IMR-90 (cell line): ENCODE data around the gene UBE2E2. TPM values are rescaled to one million over a fixed set of nuclear protein-coding genes. Genes with fewer than 3 reads are reported as not detected.

Source experiments
- ATAC-seq: fragments of 200-7000 bp; cut with Tn5 transposase; 2 replicates; pipeline ENCODE4 v1.9.1; 2020; ENCODE audit warnings: low read depth, mild to moderate bottlenecking, moderate library complexity
- BruUV-seq: library from RNA; stranded (reverse); fragments of 400-500 nt; replicated peaks from 2 replicates; lab custom pipeline; 2021; lab: Mats Ljungman, UMichigan
- CTCF ChIA-PET: fragments of 300-600 bp; formaldehyde crosslinking; extraction: SDS; loops from one replicate; lab custom pipeline; 2021; ENCODE audit warnings: antibody characterized with exemption; lab: Yijun Ruan, JAX
- POLR2A ChIA-PET: fragments of 300-600 bp; sonication (Branson Sonifier 250); formaldehyde crosslinking; loops from one replicate; lab custom pipeline; 2022; ENCODE audit warnings: antibody characterized with exemption; ENCODE audit not compliant: unreplicated experiment; lab: Charles Lee
- DNase-seq: peaks from one replicate; pipeline ENCODE4 v3.0.0; 2013
- H2AFZ ChIP-seq: replicated peaks from 2 replicates; pipeline ENCODE3; 2013; ENCODE audit warnings: low read length, mild to moderate bottlenecking; ENCODE audit not compliant: poor library complexity
- H2AK5ac ChIP-seq: 2 replicates; pipeline ENCODE4 v1.6.1; 2013; ENCODE audit warnings: low read depth, low read length, inconsistent platforms
- H2AK9ac ChIP-seq: replicated peaks from 2 replicates; pipeline ENCODE3; 2013; ENCODE audit warnings: mild to moderate bottlenecking, low read depth, low read length, moderate library complexity; ENCODE audit not compliant: poor library complexity
- H2BK120ac ChIP-seq: 2 replicates; pipeline ENCODE4 v1.6.1; 2013; ENCODE audit warnings: low read depth, low read length, inconsistent platforms
- H2BK15ac ChIP-seq: 3 replicates; pipeline ENCODE4 v1.6.1; 2013; ENCODE audit warnings: low read depth, low read length, inconsistent platforms
- H2BK20ac ChIP-seq: 2 replicates; pipeline ENCODE4 v1.6.1; 2013; ENCODE audit warnings: low read depth, mild to moderate bottlenecking, inconsistent platforms, low read length, moderate library complexity
- H2BK5ac ChIP-seq: 2 replicates; pipeline ENCODE4 v1.6.1; 2013; ENCODE audit warnings: mild to moderate bottlenecking, low read depth, low read length, inconsistent platforms; ENCODE audit not compliant: poor library complexity, severe bottlenecking
- H3K14ac ChIP-seq: replicated peaks from 2 replicates; pipeline ENCODE4 v1.6.1; 2013; ENCODE audit warnings: low read depth, low read length, inconsistent platforms
- H3K18ac ChIP-seq: 2 replicates; pipeline ENCODE4 v1.6.1; 2013; ENCODE audit warnings: low read depth, low read length, control low read depth
- H3K23ac ChIP-seq: 2 replicates; pipeline ENCODE4 v1.6.1; 2013; ENCODE audit warnings: low read depth, low read length, inconsistent platforms
- H3K27ac ChIP-seq: 2 replicates; pipeline ENCODE4 v1.5.1; 2013; ENCODE audit warnings: mild to moderate bottlenecking, control low read depth, low read length; ENCODE audit not compliant: insufficient read depth
- H3K27me3 ChIP-seq: 2 replicates; pipeline ENCODE4 v1.6.1; 2013; ENCODE audit warnings: low read length; ENCODE audit not compliant: control insufficient read depth, insufficient read depth
- H3K36me3 ChIP-seq: 2 replicates; pipeline ENCODE4 v1.6.1; 2013; ENCODE audit warnings: low read length, mixed read lengths; ENCODE audit not compliant: control insufficient read depth, insufficient read depth
- H3K4ac ChIP-seq: 2 replicates; pipeline ENCODE4 v1.6.1; 2013; ENCODE audit warnings: low read depth, low read length, inconsistent platforms
- H3K4me1 ChIP-seq: 2 replicates; pipeline ENCODE4 v1.6.1; 2013; ENCODE audit warnings: low read length, mixed read lengths; ENCODE audit not compliant: control insufficient read depth, insufficient read depth
- H3K4me2 ChIP-seq: 2 replicates; pipeline ENCODE4 v1.6.1; 2013; ENCODE audit warnings: low read depth, mild to moderate bottlenecking, control low read depth, low read length, moderate library complexity
- H3K4me3 ChIP-seq: 2 replicates; pipeline ENCODE4 v1.5.1; 2013; ENCODE audit warnings: low read depth, mild to moderate bottlenecking, control low read depth, low read length, moderate library complexity; ENCODE audit not compliant: insufficient read depth
- H3K56ac ChIP-seq: 2 replicates; pipeline ENCODE4 v1.6.1; 2013; ENCODE audit warnings: low read length, inconsistent platforms; ENCODE audit not compliant: insufficient read depth; ENCODE audit errors: extremely low read depth
- H3K79me1 ChIP-seq, 2 experiments: 2 replicates each; pipeline ENCODE4 v1.6.1; 2013; ENCODE audit warnings: low read length in 2 of 2, inconsistent platforms in 1 of 2, low read depth in 1 of 2
- H3K9ac ChIP-seq: 2 replicates; pipeline ENCODE4 v1.6.1; 2013; ENCODE audit warnings: low read depth, low read length, control low read depth
- H3K9me1 ChIP-seq: 2 replicates; pipeline ENCODE4 v1.6.1; 2013; ENCODE audit warnings: low read length, inconsistent platforms; ENCODE audit not compliant: insufficient read depth
- H3K9me3 ChIP-seq: 2 replicates; pipeline ENCODE4 v1.6.1; 2013; ENCODE audit warnings: low read length; ENCODE audit not compliant: control insufficient read depth, insufficient read depth
- H4K20me1 ChIP-seq: 2 replicates; pipeline ENCODE4 v1.6.1; 2013; ENCODE audit warnings: low read length, inconsistent platforms; ENCODE audit not compliant: insufficient read depth
- H4K5ac ChIP-seq: 2 replicates; pipeline ENCODE4 v1.6.1; 2013; ENCODE audit warnings: mild to moderate bottlenecking, low read depth, low read length, control low read depth
- H4K8ac ChIP-seq, 2 experiments: 2 replicates each; pipeline ENCODE4 v1.6.1; 2013; ENCODE audit warnings: low read depth in 2 of 2, low read length in 2 of 2, control low read depth in 1 of 2, inconsistent platforms in 1 of 2
- H4K91ac ChIP-seq: 2 replicates; pipeline ENCODE4 v1.6.1; 2013; ENCODE audit warnings: low read depth, low read length, inconsistent platforms; ENCODE audit not compliant: insufficient read depth
- CEBPB ChIP-seq: IDR thresholded peaks from 2 replicates; pipeline ENCODE4 v1.6.1; 2012; ENCODE audit warnings: low read depth, low read length, improper control_type of control experiment
- FOS ChIP-seq: fragments of 150-350 bp; IDR thresholded peaks from 2 replicates; pipeline ENCODE4 v1.6.1; 2016; ENCODE audit warnings: low read depth, low read length
- NFE2L2 ChIP-seq: fragments of 150-350 bp; IDR thresholded peaks from 2 replicates; pipeline ENCODE4 v1.6.1; 2016; ENCODE audit warnings: low read depth, mild to moderate bottlenecking, low read length
- POLR2A ChIP-seq: IDR thresholded peaks from 2 replicates; pipeline ENCODE4 v1.6.1; 2012; ENCODE audit warnings: mild to moderate bottlenecking, low read depth, low read length
- RFX5 ChIP-seq: IDR thresholded peaks from 2 replicates; pipeline ENCODE4 v1.8.0; 2012; ENCODE audit warnings: low read depth, mild to moderate bottlenecking, low read length, moderate library complexity
- USF2 ChIP-seq: fragments of 150-350 bp; IDR thresholded peaks from 2 replicates; pipeline ENCODE4 v1.6.1; 2017; ENCODE audit warnings: mild to moderate bottlenecking, antibody characterized with exemption, low read length, low read depth
- WGBS, 2 experiments: methylation state at CpG; one replicate each; pipeline versions ENCODE4 v1.1.5 to v1.1.7; 2013; ENCODE audit warnings: missing lambda C conversion rate in 2 of 2; ENCODE audit not compliant: insufficient read length in 1 of 2; ENCODE audit errors: extremely low coverage in 2 of 2; 5-methylcytosine and 5-hydroxymethylcytosine counted together
- dilution Hi-C: fragments of 300-500 bp; cut with HindIII; formaldehyde crosslinking; loops from one replicate; pipeline ENCODE4 v1.14.3; 2018; ENCODE audit warnings: low sequenced_read_pairs; ENCODE audit not compliant: unreplicated experiment
- in situ Hi-C: fragments of 300-500 bp; cut with MboI; formaldehyde crosslinking; loops from 3 replicates; pipeline ENCODE4 v1.14.3; 2019; ENCODE audit warnings: low sequenced_read_pairs, inconsistent platforms, mixed read lengths
- intact Hi-C: fragments of 100-400 bp; cut with micrococcal nuclease; formaldehyde crosslinking; loops from 2 replicates; pipeline ENCODE4 v1.10.0; 2022
- polyA plus RNA-seq, 3 experiments: library from polyadenylated mRNA; depleted of rRNA; stranded (reverse); fragments of >200 nt; gene quantifications; 2 replicates each; pipeline ENCODE4 v1.2.3, GENCODE V29; 2012; ENCODE audit warnings: low replicate concordance in 1 of 3
- total RNA-seq: library from RNA; depleted of rRNA; stranded (reverse); fragments of >200 nt; gene quantifications from 2 replicates; pipeline ENCODE4 v1.2.3, GENCODE V29; 2012

The UBE2E2 gene
- total and polyA plus RNA-seq, 2 of the 4 experiments (the other 2 are of a cell fraction), result 18.6 to 32.7 TPM

GRCh38 chr3:23583980-23584740 is 381.0 kb downstream of the UBE2E2 start:
- ATAC-seq, result no peak
- H3K9ac ChIP-seq, result no peak overlapping the region
- DNase-seq, result no peak
- no peaks in the 10 kb centered on the region for H3K27me3 ChIP-seq
- no peak overlapping the region for H4K91ac ChIP-seq
- no peak overlapping the region for H2BK120ac ChIP-seq
- no peaks in the 10 kb centered on the region for H3K9me3 ChIP-seq
- H3K79me1 ChIP-seq, result peaks cover 0 to 3% of the 10 kb centered on the region in 2 experiments; a peak in 1 of 4 replicates
- no peak overlapping the region for H3K4me3 ChIP-seq
- H3K4me1 ChIP-seq, result peaks cover 2% of the 10 kb centered on the region; the same call in 1 of the 2 replicates
- H3K9me1 ChIP-seq, result no peaks in the 10 kb centered on the region
- H2BK15ac ChIP-seq, result no peak overlapping the region
- in situ Hi-C loops, result no loop called here
- WGBS, 2 experiments, result no CpG with 5 or more reads among the region's 10 CpGs
- H3K27ac ChIP-seq, result no peak overlapping the region
- H3K56ac ChIP-seq, result no peak overlapping the region
- intact Hi-C loops, result no loop called here
- dilution Hi-C loops, result no loop called here
- H2BK20ac ChIP-seq, result no peak overlapping the region
- no peak overlapping the region for H2AK5ac ChIP-seq
- H4K5ac ChIP-seq, result no peak overlapping the region
- H2AFZ ChIP-seq, result no peak overlapping the region
- H3K14ac ChIP-seq, result no peak overlapping the region
- H2AK9ac ChIP-seq, result no peak overlapping the region
- no peak overlapping the region for H3K18ac ChIP-seq
- H3K23ac ChIP-seq, result no peak overlapping the region
- BruUV-seq, result no TSS peak
- no peak overlapping the region for H3K4me2 ChIP-seq
- CTCF ChIA-PET, result no interaction called here
- H3K36me3 ChIP-seq, result no peaks in the 10 kb centered on the region
- POLR2A ChIA-PET, result no interaction called here
- H4K8ac ChIP-seq, result no peak overlapping the region
- H2BK5ac ChIP-seq, result no peak overlapping the region
- TF ChIP-seq CEBPB (peak; percentile 92), RFX5 (no peak), FOS (no peak), POLR2A (no peak), NFE2L2 (no peak), USF2 (no peak)
- no peaks in the 10 kb centered on the region for H4K20me1 ChIP-seq
- H3K4ac ChIP-seq, result no peak overlapping the region
